K562 (cell line): ENCODE measurements around the gene SGIP1. TPM values are rescaled to one million over a fixed set of nuclear protein-coding genes. Genes with fewer than 3 reads are reported as not detected.

Experiments used
- ATAC-seq: fragments of 200-7000 bp; cut with Tn5 transposase; 3 replicates; pipeline ENCODE4 v1.9.1; 2020; ENCODE audit warnings: moderate library complexity
- BruUV-seq: library from RNA; stranded (reverse); fragments of 400-500 nt; replicated peaks from 2 replicates; lab custom pipeline; 2021; lab: Mats Ljungman, UMichigan
- CTCF ChIA-PET: fragments of 300-600 bp; formaldehyde crosslinking; extraction: SDS; loops from one replicate; lab custom pipeline; 2021; ENCODE audit warnings: low intra/inter-chr PET ratio; lab: Yijun Ruan, JAX
- POLR2A ChIA-PET: fragments of 300-600, 350-650 bp; sonication (Branson Sonifier 250); formaldehyde crosslinking; extraction: SDS; loops from one replicate; lab custom pipeline; 2021; ENCODE audit warnings: antibody characterized with exemption, inconsistent platforms; lab: Yijun Ruan, JAX
- DNase-seq, 4 experiments: peaks; one replicate each; pipeline versions ENCODE4 v3.0.0 to v3.0.0-alpha.2; 2011 to 2018; ENCODE audit warnings: low spot score in 3 of 4, mixed read lengths in 3 of 4; ENCODE audit errors: extremely low read depth in 1 of 4
- FAIRE-seq: peaks from 2 replicates; lab custom pipeline; 2011; peaks lifted over from hg19 to GRCh38; lab: Jason Lieb, UNC
- H2AFZ ChIP-seq: 2 replicates; pipeline ENCODE4 v1.6.0; 2011; ENCODE audit warnings: low read depth, low read length, control low read depth, inconsistent platforms
- H3K27ac ChIP-seq: fragments of 200-600 bp; 3 replicates; pipeline ENCODE4 v1.8.0; 2011; ENCODE audit warnings: low read depth, mild to moderate bottlenecking, control low read depth, inconsistent platforms, low read length, moderate library complexity, mixed read lengths; ENCODE audit errors: extremely low read depth
- H3K27me3 ChIP-seq, 2 experiments: fragments of 300-600 bp in 1 of 2; 2 replicates in 1 of 2; 3 replicates in 1 of 2; pipeline versions ENCODE4 v1.6.0 to v1.8.0; 2011; ENCODE audit warnings: inconsistent platforms in 2 of 2, low read length in 2 of 2, mild to moderate bottlenecking in 1 of 2, mixed read lengths in 1 of 2, moderate library complexity in 1 of 2; ENCODE audit not compliant: control insufficient read depth in 2 of 2, insufficient read depth in 2 of 2
- H3K36me3 ChIP-seq: fragments of 300-600 bp; 3 replicates; pipeline ENCODE4 v1.8.0; 2011; ENCODE audit warnings: mild to moderate bottlenecking, low read length, inconsistent platforms; ENCODE audit not compliant: control insufficient read depth, insufficient read depth
- H3K4me1 ChIP-seq, 2 experiments: fragments of 200-600 bp in 1 of 2; replicated peaks in 1 of 2; 2 replicates in 1 of 2; 3 replicates in 1 of 2; pipeline versions ENCODE4 v1.5.1 to v1.8.0; 2011; ENCODE audit warnings: inconsistent platforms in 2 of 2, low read length in 2 of 2, mild to moderate bottlenecking in 1 of 2, mixed read lengths in 1 of 2, moderate library complexity in 1 of 2; ENCODE audit not compliant: control insufficient read depth in 2 of 2, insufficient read depth in 2 of 2
- H3K4me2 ChIP-seq: 2 replicates; pipeline ENCODE4 v1.6.1; 2011; ENCODE audit warnings: low read length, control low read depth, inconsistent platforms, mixed read lengths; ENCODE audit not compliant: insufficient read depth
- H3K4me3 ChIP-seq: fragments of 200-600 bp; sonication (generic), shearing (Covaris generic); 2 replicates; pipeline ENCODE4 v1.5.1; 2016; ENCODE audit warnings: control low read depth, inconsistent platforms
- H3K79me2 ChIP-seq: fragments of 200-600 bp; 3 replicates; pipeline ENCODE4 v1.8.0; 2011; ENCODE audit warnings: low read length, inconsistent platforms; ENCODE audit not compliant: control insufficient read depth, insufficient read depth
- H3K9ac ChIP-seq, 2 experiments: 2 replicates each; pipeline versions ENCODE4 v1.6.0 to v1.6.1; 2011; ENCODE audit warnings: low read depth in 2 of 2, low read length in 2 of 2, control low read depth in 1 of 2, inconsistent platforms in 1 of 2, mild to moderate bottlenecking in 1 of 2, mixed read lengths in 1 of 2; ENCODE audit not compliant: insufficient read depth in 1 of 2
- H3K9me1 ChIP-seq: one replicate; pipeline ENCODE4 v1.6.0; 2011; ENCODE audit warnings: inconsistent platforms, mild to moderate bottlenecking, low read length, moderate library complexity; ENCODE audit not compliant: control insufficient read depth, insufficient read depth
- H3K9me3 ChIP-seq: replicated peaks from 2 replicates; pipeline ENCODE4 v1.5.1; 2011; ENCODE audit warnings: low read depth, low read length, inconsistent platforms; ENCODE audit not compliant: control insufficient read depth, insufficient read depth
- H4K20me1 ChIP-seq: replicated peaks from 2 replicates; pipeline ENCODE4 v1.6.1; 2011; ENCODE audit warnings: low read length, inconsistent platforms, mixed read lengths; ENCODE audit not compliant: control insufficient read depth, insufficient read depth
- ATF1 ChIP-seq, 2 experiments: fragments of 450-650 bp in 1 of 2; IDR thresholded peaks; 2 replicates each; pipeline ENCODE4 v1.6.1; 2016; ENCODE audit warnings: missing compliant biosample characterization in 1 of 2, missing genetic modification characterization in 1 of 2
- BCL6 ChIP-seq: fragments of 250-450 bp; sonication (Bioruptor Pico); IDR thresholded peaks from 2 replicates; pipeline ENCODE4 v1.4.0; 2020
- ELF2 ChIP-seq: fragments of 250-450 bp; sonication (Bioruptor Pico); IDR thresholded peaks from 2 replicates; pipeline ENCODE4 v1.5.0; 2021; ENCODE audit warnings: mild to moderate bottlenecking
- HDGF ChIP-seq: fragments of 450-650 bp; IDR thresholded peaks from 2 replicates; pipeline ENCODE4 v1.6.1; 2016
- ILK ChIP-seq: fragments of 450-650 bp; IDR thresholded peaks from 2 replicates; pipeline ENCODE4 v1.6.1; 2016; ENCODE audit warnings: missing genetic modification characterization, low read depth, mild to moderate bottlenecking, missing compliant biosample characterization, moderate library complexity, borderline replicate concordance
- KLF16 ChIP-seq: IDR thresholded peaks from 2 replicates; pipeline ENCODE4 v1.6.1; 2016; ENCODE audit warnings: antibody characterized with exemption
- LEF1 ChIP-seq: fragments of 450-650 bp; IDR thresholded peaks from 2 replicates; pipeline ENCODE4 v1.6.1; 2016; ENCODE audit warnings: mild to moderate bottlenecking
- NFE2 ChIP-seq: IDR thresholded peaks from 2 replicates; pipeline ENCODE4 v1.6.1; 2014; ENCODE audit warnings: antibody characterized with exemption, low read depth
- PHF20 ChIP-seq: fragments of 450-650 bp; IDR thresholded peaks from 2 replicates; pipeline ENCODE4 v1.6.1; 2018; ENCODE audit not compliant: partially characterized antibody
- RFX5 ChIP-seq: IDR thresholded peaks from 2 replicates; pipeline ENCODE4 v1.6.1; 2011; ENCODE audit warnings: low read depth, mild to moderate bottlenecking, improper control_type of control experiment, low read length
- WGBS: fragments of 100-300 bp; shearing (Covaris generic); methylation state at CpG from one replicate; pipeline ENCODE4 v1.1.6; 2016; ENCODE audit warnings: low coverage, mixed read lengths; ENCODE audit not compliant: insufficient coverage; ENCODE audit errors: missing lambda C conversion rate; 5-methylcytosine and 5-hydroxymethylcytosine counted together
- in situ Hi-C: fragments of 300-500 bp; cut with MboI; formaldehyde crosslinking; loops from 4 replicates; pipeline ENCODE4 v1.15.0; 2018; ENCODE audit warnings: inconsistent platforms, mixed read lengths
- intact Hi-C: fragments of 100-400 bp; cut with micrococcal nuclease; formaldehyde crosslinking; loops from 2 replicates; pipeline ENCODE4 v1.14.2; 2022
- polyA plus RNA-seq, 8 experiments: library from polyadenylated mRNA; depleted of rRNA in 4 of 8; stranded (reverse) in 5 of 8; unstranded in 3 of 8; fragments of >200 nt; fragmentation: Nextera tagmentation in 2 of 8; fragmentation: Illumina TruSeq in 1 of 8; extraction: Ambion mirVana in 2 of 8; extraction: Trizol in 1 of 8; gene quantifications; 2 replicates each; pipeline versions ENCODE4 v1.2.1 to v1.2.3, GENCODE V29; 2011 to 2014; ENCODE audit warnings: inconsistent platforms in 1 of 8, missing spikeins in 1 of 8
- total RNA-seq, 7 experiments: library from RNA; depleted of rRNA in 6 of 7; stranded (reverse); fragments of >200 nt in 6 of 7; fragmentation: Illumina TruSeq in 2 of 7; extraction: Trizol in 2 of 7; gene quantifications; 2 replicates each; pipeline versions ENCODE4 v1.2.1 to v1.2.3, GENCODE V29; 2011 to 2021; ENCODE audit warnings: low replicate concordance in 1 of 7
- TF ChIP-seq, protein P1 (sequence below), 2 experiments: fragments of 450-650 bp; conservative IDR thresholded peaks; 2 replicates each; pipeline ENCODE4 v1.6.1; 2017; ENCODE audit warnings: mild to moderate bottlenecking in 2 of 2, moderate library complexity in 2 of 2
- TF ChIP-seq, protein P2 (sequence below): sonication (generic); formaldehyde crosslinking; IDR thresholded peaks from 2 replicates; pipeline ENCODE4 v1.8.0; 2023; ENCODE audit warnings: mild to moderate bottlenecking, missing genetic modification reagents

SGIP1 gene
- total and polyA plus RNA-seq, 9 of the 15 experiments (the other 6 are each of a cell fraction or from before 2014, with no cell fraction given): 0.07 to 0.35 TPM; not detected in 7

DNA sequence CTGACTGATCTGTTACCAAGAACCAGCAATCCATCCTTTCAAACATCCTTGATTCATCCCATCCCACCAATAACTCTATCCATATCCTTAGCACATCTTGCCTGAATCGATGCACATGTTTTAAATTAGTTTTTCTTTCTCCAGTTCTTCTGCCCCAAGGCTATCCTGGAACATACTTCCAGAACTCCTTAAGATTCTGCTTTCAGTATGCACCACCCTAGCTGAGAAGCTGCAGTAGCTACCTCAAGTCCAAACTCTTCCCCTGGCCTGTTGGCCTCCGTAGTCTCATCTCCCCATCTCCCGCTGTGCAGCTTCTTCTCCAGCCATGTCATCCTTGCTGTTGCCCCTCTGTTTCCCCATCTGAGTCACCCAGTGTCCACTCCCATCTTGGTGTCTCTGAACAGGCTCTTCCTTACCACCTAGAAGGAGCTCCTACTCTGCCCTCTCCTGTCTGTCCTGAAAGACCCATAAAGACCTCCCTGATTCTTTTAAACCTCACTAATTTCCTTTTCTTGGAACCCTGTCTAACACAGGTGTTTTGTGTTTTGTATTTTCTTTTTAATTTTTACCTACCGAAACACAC is 108.0 kb downstream of the SGIP1 start:
- H3K27me3 ChIP-seq: no peaks in the 10 kb centered on the region; a peak in 1 of 5 replicates
- intact Hi-C loops: no loop called here
- BruUV-seq: no TSS peak
- no peak overlapping the region for H3K27ac ChIP-seq
- POLR2A ChIA-PET: no interaction called here
- ATAC-seq (no peak), FAIRE-seq (no peak), DNase-seq (no peak)
- no peak overlapping the region for H2AFZ ChIP-seq
- CTCF ChIA-PET: no interaction called here
- in situ Hi-C loops: no loop called here
- TF ChIP-seq ILK (tag): no peak
- H3K79me2 ChIP-seq: no peaks in the 10 kb centered on the region
- H3K36me3 ChIP-seq: no peaks in the 10 kb centered on the region
- H3K4me3 ChIP-seq: no peak overlapping the region
- H3K4me1 ChIP-seq: no peaks in the 10 kb centered on the region
- no peak overlapping the region for H3K9ac ChIP-seq
- H3K9me1 ChIP-seq: no peaks in the 10 kb centered on the region
- H3K9me3 ChIP-seq: no peaks in the 10 kb centered on the region
- H4K20me1 ChIP-seq: no peaks in the 10 kb centered on the region; the same call in 1 of the 2 replicates
- 0% methylated on average over 4 of the region's 4 CpGs for WGBS
- H3K4me2 ChIP-seq: no peak overlapping the region

DNA sequence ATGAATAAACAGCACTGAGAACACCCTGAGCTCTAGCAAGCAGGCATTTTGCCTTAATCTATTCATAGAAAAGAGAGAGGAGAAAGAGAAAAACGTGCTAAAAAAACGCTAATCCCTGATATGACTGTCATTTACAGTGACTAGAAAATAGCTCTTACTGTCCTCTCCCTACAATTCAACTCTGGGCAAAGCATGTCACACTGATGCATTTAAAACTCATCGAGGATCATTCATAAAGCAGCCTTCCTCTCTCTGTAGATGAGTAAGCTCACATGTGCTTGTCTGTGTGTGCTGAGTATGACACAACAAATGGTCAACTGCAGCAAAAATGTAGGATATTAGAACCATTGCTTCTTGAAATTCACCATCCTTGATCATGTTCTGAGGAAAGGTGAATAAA is 109.0 kb downstream of the SGIP1 start:
- ChIA-PET CTCF (interaction anchor here (0.5 kb wide), 1 partner anchor 657 kb away, joined by 3 read pairs; no protein-coding TSS in a partner anchor), POLR2A (no interaction called here)
- no peaks in the 10 kb centered on the region for H3K4me1 ChIP-seq
- no peaks in the 10 kb centered on the region for H3K9me3 ChIP-seq
- H3K9me1 ChIP-seq: no peaks in the 10 kb centered on the region
- no TSS peak for BruUV-seq
- H3K27me3 ChIP-seq: no peaks in the 10 kb centered on the region; a peak in 1 of 5 replicates
- no peak overlapping the region for H2AFZ ChIP-seq
- ATAC-seq (no peak), DNase-seq (no peak), FAIRE-seq (no peak)
- in situ Hi-C loops: no loop called here
- 0% methylated on average over 2 of the region's 3 CpGs for WGBS
- intact Hi-C loops: no loop called here
- no peak overlapping the region for H3K9ac ChIP-seq
- H3K36me3 ChIP-seq: no peaks in the 10 kb centered on the region
- no peak overlapping the region for H3K4me3 ChIP-seq
- no peak overlapping the region for H3K27ac ChIP-seq
- H4K20me1 ChIP-seq: no peaks in the 10 kb centered on the region; the same call in 1 of the 2 replicates
- no peaks in the 10 kb centered on the region for H3K79me2 ChIP-seq
- no peak overlapping the region for H3K4me2 ChIP-seq
- TF ChIP-seq BCL6 (CRISPR knock-in tag) (no peak), ELF2 (CRISPR knock-in tag) (no peak), PHF20 (no peak), KLF16 (no peak), LEF1 (no peak), ATF1 (CRISPR knock-in tag; IDR thresholded peaks at IDR 0.05) (no peak), ATF1 (tag; IDR thresholded peaks at IDR 0.05) (no peak), HDGF (no peak), RFX5 (no peak), NFE2 (no peak)
- TF ChIP-seq, protein P1, sequence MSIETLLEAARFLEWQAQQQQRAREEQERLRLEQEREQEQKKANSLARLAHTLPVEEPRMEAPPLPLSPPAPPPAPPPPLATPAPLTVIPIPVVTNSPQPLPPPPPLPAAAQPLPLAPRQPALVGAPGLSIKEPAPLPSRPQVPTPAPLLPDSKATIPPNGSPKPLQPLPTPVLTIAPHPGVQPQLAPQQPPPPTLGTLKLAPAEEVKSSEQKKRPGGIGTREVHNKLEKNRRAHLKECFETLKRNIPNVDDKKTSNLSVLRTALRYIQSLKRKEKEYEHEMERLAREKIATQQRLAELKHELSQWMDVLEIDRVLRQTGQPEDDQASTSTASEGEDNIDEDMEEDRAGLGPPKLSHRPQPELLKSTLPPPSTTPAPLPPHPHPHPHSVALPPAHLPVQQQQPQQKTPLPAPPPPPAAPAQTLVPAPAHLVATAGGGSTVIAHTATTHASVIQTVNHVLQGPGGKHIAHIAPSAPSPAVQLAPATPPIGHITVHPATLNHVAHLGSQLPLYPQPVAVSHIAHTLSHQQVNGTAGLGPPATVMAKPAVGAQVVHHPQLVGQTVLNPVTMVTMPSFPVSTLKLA (conservative IDR thresholded peaks at IDR 0.05): no peak
- TF ChIP-seq, protein P2, sequence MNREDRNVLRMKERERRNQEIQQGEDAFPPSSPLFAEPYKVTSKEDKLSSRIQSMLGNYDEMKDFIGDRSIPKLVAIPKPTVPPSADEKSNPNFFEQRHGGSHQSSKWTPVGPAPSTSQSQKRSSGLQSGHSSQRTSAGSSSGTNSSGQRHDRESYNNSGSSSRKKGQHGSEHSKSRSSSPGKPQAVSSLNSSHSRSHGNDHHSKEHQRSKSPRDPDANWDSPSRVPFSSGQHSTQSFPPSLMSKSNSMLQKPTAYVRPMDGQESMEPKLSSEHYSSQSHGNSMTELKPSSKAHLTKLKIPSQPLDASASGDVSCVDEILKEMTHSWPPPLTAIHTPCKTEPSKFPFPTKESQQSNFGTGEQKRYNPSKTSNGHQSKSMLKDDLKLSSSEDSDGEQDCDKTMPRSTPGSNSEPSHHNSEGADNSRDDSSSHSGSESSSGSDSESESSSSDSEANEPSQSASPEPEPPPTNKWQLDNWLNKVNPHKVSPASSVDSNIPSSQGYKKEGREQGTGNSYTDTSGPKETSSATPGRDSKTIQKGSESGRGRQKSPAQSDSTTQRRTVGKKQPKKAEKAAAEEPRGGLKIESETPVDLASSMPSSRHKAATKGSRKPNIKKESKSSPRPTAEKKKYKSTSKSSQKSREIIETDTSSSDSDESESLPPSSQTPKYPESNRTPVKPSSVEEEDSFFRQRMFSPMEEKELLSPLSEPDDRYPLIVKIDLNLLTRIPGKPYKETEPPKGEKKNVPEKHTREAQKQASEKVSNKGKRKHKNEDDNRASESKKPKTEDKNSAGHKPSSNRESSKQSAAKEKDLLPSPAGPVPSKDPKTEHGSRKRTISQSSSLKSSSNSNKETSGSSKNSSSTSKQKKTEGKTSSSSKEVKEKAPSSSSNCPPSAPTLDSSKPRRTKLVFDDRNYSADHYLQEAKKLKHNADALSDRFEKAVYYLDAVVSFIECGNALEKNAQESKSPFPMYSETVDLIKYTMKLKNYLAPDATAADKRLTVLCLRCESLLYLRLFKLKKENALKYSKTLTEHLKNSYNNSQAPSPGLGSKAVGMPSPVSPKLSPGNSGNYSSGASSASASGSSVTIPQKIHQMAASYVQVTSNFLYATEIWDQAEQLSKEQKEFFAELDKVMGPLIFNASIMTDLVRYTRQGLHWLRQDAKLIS (CRISPR knock-in tag): no peak
